Measurements from ENCODE around the gene MAP2K5. TPM values are rescaled to one million over a fixed set of nuclear protein-coding genes. Genes with fewer than 3 reads are reported as not detected.
A peak's percentile ranks its signal among the peaks of the same experiment; 100 is the strongest.

MAP2K5 gene
- total RNA-seq, 1 donor from 2014 or later, result 25.5 TPM

DNA sequence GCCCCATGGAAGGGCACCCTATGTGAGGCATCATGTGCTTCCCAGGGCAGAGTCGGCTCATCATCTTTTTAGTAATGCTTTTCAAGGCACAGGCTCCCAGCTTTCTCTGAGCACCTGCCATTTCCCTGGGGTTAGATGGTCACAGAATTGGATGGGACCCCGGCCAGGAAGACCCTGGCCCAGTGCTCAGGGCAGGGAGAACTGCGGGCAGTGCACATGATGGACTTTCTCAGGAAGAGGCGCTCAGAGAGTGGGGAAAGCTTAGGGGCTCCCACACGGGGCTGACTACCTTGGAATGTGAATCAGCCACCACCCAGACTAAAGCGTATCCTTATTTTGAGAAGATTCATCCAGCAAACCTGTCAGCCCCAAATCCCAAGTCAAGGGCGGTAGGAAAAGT, 266.3 kb downstream of the MAP2K5 start:
- H3K27me3 ChIP-seq (ENCODE audit: low read depth), result no peaks in the 10 kb centered on the region
- H3K4me3 ChIP-seq, result no peak overlapping the region
- intact Hi-C loops (cut with DNase I), result no loop called here
- no peak for DNase-seq
- no peak overlapping the region for H3K27ac ChIP-seq
- H3K36me3 ChIP-seq, result peaks cover 8% of the 10 kb centered on the region
- TF ChIP-seq, protein P1, sequence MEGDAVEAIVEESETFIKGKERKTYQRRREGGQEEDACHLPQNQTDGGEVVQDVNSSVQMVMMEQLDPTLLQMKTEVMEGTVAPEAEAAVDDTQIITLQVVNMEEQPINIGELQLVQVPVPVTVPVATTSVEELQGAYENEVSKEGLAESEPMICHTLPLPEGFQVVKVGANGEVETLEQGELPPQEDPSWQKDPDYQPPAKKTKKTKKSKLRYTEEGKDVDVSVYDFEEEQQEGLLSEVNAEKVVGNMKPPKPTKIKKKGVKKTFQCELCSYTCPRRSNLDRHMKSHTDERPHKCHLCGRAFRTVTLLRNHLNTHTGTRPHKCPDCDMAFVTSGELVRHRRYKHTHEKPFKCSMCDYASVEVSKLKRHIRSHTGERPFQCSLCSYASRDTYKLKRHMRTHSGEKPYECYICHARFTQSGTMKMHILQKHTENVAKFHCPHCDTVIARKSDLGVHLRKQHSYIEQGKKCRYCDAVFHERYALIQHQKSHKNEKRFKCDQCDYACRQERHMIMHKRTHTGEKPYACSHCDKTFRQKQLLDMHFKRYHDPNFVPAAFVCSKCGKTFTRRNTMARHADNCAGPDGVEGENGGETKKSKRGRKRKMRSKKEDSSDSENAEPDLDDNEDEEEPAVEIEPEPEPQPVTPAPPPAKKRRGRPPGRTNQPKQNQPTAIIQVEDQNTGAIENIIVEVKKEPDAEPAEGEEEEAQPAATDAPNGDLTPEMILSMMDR (IDR thresholded peaks at IDR 0.05), result no peak
- H3K4me1 ChIP-seq, result no peaks in the 10 kb centered on the region
- H3K9me3 ChIP-seq, result no peaks in the 10 kb centered on the region
- no peak for ATAC-seq

DNA sequence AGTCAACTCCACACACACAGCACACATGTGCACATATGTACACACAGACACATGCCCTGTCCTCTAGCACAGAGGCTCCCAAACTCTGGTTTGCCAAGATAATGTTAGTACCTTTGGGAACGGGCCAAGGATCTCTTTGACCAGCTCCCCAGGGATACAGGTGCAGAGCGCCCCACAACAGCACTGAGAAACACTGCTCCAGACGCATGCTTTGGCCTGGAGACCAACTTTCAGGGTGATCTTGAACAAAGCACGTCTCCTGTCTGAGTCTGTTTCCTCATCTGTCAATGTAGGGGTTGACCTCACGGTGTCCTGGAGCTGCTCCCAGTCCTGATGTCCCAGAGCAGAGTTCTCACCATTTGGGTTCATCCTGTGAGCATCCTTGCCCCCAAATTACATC, 266.9 kb downstream of the MAP2K5 start:
- Histone ChIP-seq H3K4me3 (no peak overlapping the region), H3K27me3 (ENCODE audit: low read depth) (no peaks in the 10 kb centered on the region), H3K9me3 (no peaks in the 10 kb centered on the region), H3K4me1 (no peaks in the 10 kb centered on the region), H3K36me3 (peaks cover 8% of the 10 kb centered on the region), H3K27ac (no peak overlapping the region)
- intact Hi-C loops (cut with DNase I), result no loop called here
- TF ChIP-seq, protein P1 (IDR thresholded peaks at IDR 0.05), result no peak
- no peak for DNase-seq
- ATAC-seq, result no peak

DNA sequence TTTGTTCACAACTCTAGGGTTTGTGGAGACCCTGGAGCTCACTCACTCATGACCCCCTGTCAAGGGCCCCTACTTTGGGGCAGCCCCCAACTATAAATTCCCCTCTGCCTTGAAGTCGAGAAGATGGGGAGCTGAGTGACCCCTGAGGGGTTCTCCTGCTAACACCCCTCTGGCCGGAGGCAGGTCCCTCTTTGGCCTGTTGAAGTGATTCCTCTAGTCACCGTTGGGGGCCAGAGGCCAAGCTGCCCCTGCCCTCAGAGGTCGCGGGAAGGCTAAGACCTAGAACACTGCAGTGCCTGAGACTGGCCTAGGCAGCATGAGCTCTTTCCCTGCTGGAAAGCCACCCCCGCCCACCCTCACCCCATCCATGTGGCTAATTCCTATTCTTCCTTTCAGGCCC, 267.4 kb downstream of the MAP2K5 start:
- no peak for ATAC-seq
- no peaks in the 10 kb centered on the region for H3K9me3 ChIP-seq
- H3K4me1 ChIP-seq, result no peaks in the 10 kb centered on the region
- no peak overlapping the region for H3K27ac ChIP-seq
- intact Hi-C loops (cut with DNase I), result no loop called here
- TF ChIP-seq, protein P1 (IDR thresholded peaks at IDR 0.05), result no peak
- peaks cover 8% of the 10 kb centered on the region for H3K36me3 ChIP-seq
- no peaks in the 10 kb centered on the region for H3K27me3 ChIP-seq (ENCODE audit: low read depth)
- DNase-seq, result no peak
- H3K4me3 ChIP-seq, result no peak overlapping the region

DNA sequence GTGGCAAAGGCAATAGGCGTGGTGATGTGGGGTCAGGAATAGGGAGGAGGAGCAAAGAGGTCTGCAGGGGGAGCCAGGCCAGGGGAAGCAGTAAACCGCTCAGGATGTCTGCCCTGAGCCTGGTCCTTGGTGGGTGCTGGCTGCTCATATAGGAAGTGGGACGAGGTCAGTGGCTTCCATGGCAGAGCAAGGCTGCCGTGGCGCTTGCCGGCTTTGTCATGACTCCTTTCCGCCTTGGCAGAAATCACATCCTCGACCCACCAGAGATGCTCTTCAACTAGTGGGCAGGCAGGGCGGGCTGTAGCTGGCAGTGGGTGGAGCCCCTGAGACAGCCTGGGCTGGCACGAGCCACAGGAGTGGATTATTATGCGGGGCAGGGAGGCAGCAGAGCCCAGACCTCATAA, 269.7 kb downstream of the MAP2K5 start:
- peaks cover 7% of the 10 kb centered on the region for H3K9me3 ChIP-seq
- peaks cover 7% of the 10 kb centered on the region for H3K27me3 ChIP-seq (ENCODE audit: low read depth)
- TF ChIP-seq, protein P1 (IDR thresholded peaks at IDR 0.05), result no peak
- H3K4me1 ChIP-seq, result no peaks in the 10 kb centered on the region
- ATAC-seq (no peak), DNase-seq (peak; percentile 27)
- intact Hi-C loops (cut with DNase I), result no loop called here
- peaks cover 3% of the 10 kb centered on the region for H3K36me3 ChIP-seq
- H3K4me3 ChIP-seq, result no peak overlapping the region
- no peak overlapping the region for H3K27ac ChIP-seq

DNA sequence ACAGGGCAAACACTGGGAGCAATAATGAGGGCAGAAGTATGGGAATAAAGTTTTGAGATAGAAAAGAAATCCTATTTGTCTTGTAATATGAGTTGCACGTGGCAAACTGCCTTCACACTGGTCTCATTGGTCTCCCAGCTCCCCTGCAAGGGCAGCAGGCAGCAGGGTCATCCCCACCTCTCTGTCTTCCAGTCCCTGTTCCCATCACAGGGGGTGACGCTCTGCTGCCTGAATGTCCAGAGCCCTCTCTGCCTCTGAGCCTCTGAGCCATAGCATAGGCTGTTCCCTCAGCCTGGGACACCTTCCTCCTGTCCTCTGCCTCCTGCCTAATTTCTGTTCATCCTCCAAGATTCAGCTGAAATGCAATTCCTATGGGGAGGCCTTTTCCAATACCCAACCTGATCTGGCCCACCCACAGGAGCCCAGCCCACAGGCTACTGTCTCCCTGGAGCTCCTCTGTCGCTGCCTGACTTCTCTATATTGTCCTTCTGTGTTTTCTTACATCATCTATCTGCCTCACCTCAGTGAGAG, 270.7 kb downstream of the MAP2K5 start:
- Histone ChIP-seq H3K27ac (no peak overlapping the region), H3K27me3 (ENCODE audit: low read depth) (peaks cover 16% of the 10 kb centered on the region), H3K9me3 (peaks cover 7% of the 10 kb centered on the region), H3K36me3 (peaks cover 3% of the 10 kb centered on the region), H3K4me3 (no peak overlapping the region), H3K4me1 (no peaks in the 10 kb centered on the region)
- DNase-seq (no peak), ATAC-seq (no peak)
- TF ChIP-seq, protein P1 (IDR thresholded peaks at IDR 0.05), result no peak
- intact Hi-C loops (cut with DNase I), result no loop called here
